Fibroblast of lung (primary cell): ENCODE measurements around the gene ZNF423. TPM values are rescaled to one million over a fixed set of nuclear protein-coding genes. Genes with fewer than 3 reads are reported as not detected.

Experiments used
- DNase-seq, 2 donors: peaks; one replicate each; pipeline versions ENCODE4 v3.0.0 to v3.0.0-alpha.2; 2010; ENCODE audit warnings: low read depth in 2 of 2
- H2AFZ ChIP-seq: 2 replicates; pipeline ENCODE4 v1.5.1; 2012; ENCODE audit warnings: low read length, control low read depth, inconsistent platforms
- H3K27ac ChIP-seq: 2 replicates; pipeline ENCODE4 v1.5.1; 2011; ENCODE audit warnings: low read length, control low read depth; ENCODE audit not compliant: insufficient read depth
- H3K27me3 ChIP-seq: 2 replicates; pipeline ENCODE4 v1.5.1; 2011; ENCODE audit warnings: mild to moderate bottlenecking, low read length; ENCODE audit not compliant: control insufficient read depth, insufficient read depth
- H3K36me3 ChIP-seq: 2 replicates; pipeline ENCODE4 v1.5.1; 2011; ENCODE audit warnings: low read length; ENCODE audit not compliant: control insufficient read depth, insufficient read depth
- H3K4me1 ChIP-seq: 2 replicates; pipeline ENCODE4 v1.5.1; 2011; ENCODE audit warnings: low read length; ENCODE audit not compliant: control insufficient read depth, insufficient read depth; ENCODE audit errors: extremely low read depth
- H3K4me2 ChIP-seq: 2 replicates; pipeline ENCODE4 v1.5.1; 2011; ENCODE audit warnings: low read length, control low read depth; ENCODE audit not compliant: insufficient read depth; ENCODE audit errors: extremely low read depth
- H3K4me3 ChIP-seq, 4 experiments: fragments of 200-600 bp in 1 of 4; sonication (generic) in 1 of 4; replicated peaks in 1 of 4; 2 replicates each; pipeline ENCODE4 v1.5.1; 2011 to 2016; ENCODE audit warnings: low read length in 4 of 4, low read depth in 3 of 4, mild to moderate bottlenecking in 3 of 4, control low read depth in 2 of 4, inconsistent platforms in 1 of 4, mixed read lengths in 1 of 4; ENCODE audit not compliant: insufficient read depth in 1 of 4; ENCODE audit errors: control extremely low read depth in 1 of 4
- H3K79me2 ChIP-seq: 2 replicates; pipeline ENCODE4 v1.5.1; 2012; ENCODE audit warnings: mild to moderate bottlenecking, low read length, inconsistent platforms; ENCODE audit not compliant: control insufficient read depth, insufficient read depth
- H3K9ac ChIP-seq: 2 replicates; pipeline ENCODE4 v1.5.1; 2011; ENCODE audit warnings: mild to moderate bottlenecking, low read length, control low read depth; ENCODE audit not compliant: insufficient read depth
- H3K9me3 ChIP-seq: 2 replicates; pipeline ENCODE4 v1.5.1; 2012; ENCODE audit warnings: low read depth, low read length; ENCODE audit not compliant: control insufficient read depth, insufficient read depth
- H4K20me1 ChIP-seq: 2 replicates; pipeline ENCODE4 v1.5.1; 2011; ENCODE audit warnings: low read length; ENCODE audit not compliant: control insufficient read depth, insufficient read depth; ENCODE audit errors: extremely low read depth
- EZH2 ChIP-seq: IDR thresholded peaks from 2 replicates; pipeline ENCODE4 v1.5.1; 2012; ENCODE audit warnings: low read length, control low read depth, mild to moderate bottlenecking; ENCODE audit errors: missing control alignments
- polyA plus RNA-seq, 2 donors: library from polyadenylated mRNA; depleted of rRNA in 1 of 2; stranded (reverse) in 1 of 2; unstranded in 1 of 2; fragments of >200 nt; gene quantifications; 2 replicates each; pipeline ENCODE4 v1.2.1, GENCODE V29; 2011 to 2012; ENCODE audit warnings: missing spikeins in 1 of 2
- total RNA-seq: library from RNA; depleted of rRNA; stranded (reverse); fragments of >200 nt; gene quantifications from 2 replicates; pipeline ENCODE4 v1.2.1, GENCODE V29; 2014
- TF ChIP-seq, protein P1 (sequence below), 2 donors: IDR thresholded peaks in 1 of 2; conservative IDR thresholded peaks in 1 of 2; 1 replicate in 1 of 2; 2 replicates in 1 of 2; pipeline ENCODE4 v1.5.1; 2011 to 2012; ENCODE audit warnings: low read length in 2 of 2, control low read depth in 1 of 2, inconsistent platforms in 1 of 2, low read depth in 1 of 2, mild to moderate bottlenecking in 1 of 2

Gene ZNF423
- total and polyA plus RNA-seq, 2 donors (not counting 1 experiment from before 2014, with no cell fraction given) = 0.07 to 0.17 TPM

DNA sequence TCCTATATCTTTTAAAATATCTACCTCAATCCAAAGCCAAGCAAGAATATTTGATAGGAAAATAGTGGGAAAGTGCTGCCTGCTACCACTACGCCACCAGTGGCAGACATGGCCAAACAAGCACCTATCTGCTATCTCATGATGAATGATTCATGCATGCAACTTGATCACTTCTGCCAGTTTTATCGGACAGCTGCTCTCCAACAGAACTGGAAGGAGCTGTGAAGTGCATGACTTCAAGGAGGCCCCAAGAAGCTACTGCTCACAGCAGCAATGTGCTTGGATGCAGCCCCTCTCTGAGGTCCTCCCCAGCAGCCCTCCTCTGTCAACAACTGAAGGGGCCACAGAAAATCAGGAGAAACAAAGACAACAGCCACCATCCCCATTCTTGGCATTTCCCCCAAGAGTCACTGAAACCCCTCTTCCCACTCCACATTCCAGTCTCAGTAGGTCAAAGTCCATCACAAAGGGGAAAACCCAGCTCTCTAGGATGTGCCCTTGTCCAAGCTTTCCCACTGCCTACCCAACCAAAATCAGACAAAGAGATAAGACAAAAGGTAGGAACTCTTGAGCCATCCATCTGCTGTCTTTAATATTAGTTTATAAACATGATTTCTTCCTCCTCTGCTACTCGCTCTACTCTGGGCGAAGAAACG is 267.1 kb downstream of the ZNF423 start:
- no peaks in the 10 kb centered on the region for H3K36me3 ChIP-seq
- no peak overlapping the region for H3K4me3 ChIP-seq
- DNase-seq = peak; percentile 44 to 58
- H3K9me3 ChIP-seq = no peaks in the 10 kb centered on the region
- H3K27me3 ChIP-seq = no peaks in the 10 kb centered on the region
- H2AFZ ChIP-seq = no peak overlapping the region
- no peaks in the 10 kb centered on the region for H3K4me1 ChIP-seq
- H3K4me2 ChIP-seq = no peak overlapping the region
- TF ChIP-seq, protein P1, sequence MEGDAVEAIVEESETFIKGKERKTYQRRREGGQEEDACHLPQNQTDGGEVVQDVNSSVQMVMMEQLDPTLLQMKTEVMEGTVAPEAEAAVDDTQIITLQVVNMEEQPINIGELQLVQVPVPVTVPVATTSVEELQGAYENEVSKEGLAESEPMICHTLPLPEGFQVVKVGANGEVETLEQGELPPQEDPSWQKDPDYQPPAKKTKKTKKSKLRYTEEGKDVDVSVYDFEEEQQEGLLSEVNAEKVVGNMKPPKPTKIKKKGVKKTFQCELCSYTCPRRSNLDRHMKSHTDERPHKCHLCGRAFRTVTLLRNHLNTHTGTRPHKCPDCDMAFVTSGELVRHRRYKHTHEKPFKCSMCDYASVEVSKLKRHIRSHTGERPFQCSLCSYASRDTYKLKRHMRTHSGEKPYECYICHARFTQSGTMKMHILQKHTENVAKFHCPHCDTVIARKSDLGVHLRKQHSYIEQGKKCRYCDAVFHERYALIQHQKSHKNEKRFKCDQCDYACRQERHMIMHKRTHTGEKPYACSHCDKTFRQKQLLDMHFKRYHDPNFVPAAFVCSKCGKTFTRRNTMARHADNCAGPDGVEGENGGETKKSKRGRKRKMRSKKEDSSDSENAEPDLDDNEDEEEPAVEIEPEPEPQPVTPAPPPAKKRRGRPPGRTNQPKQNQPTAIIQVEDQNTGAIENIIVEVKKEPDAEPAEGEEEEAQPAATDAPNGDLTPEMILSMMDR (conservative IDR thresholded peaks at IDR 0.05 in 1 of 2, IDR thresholded peaks at IDR 0.05 in 1 of 2; ENCODE audit: low read depth in 1 of 2, low read length in 2 of 2) = no peak
- TF ChIP-seq EZH2 = no peak
- H3K27ac ChIP-seq = no peak overlapping the region
- H4K20me1 ChIP-seq = no peaks in the 10 kb centered on the region
- no peaks in the 10 kb centered on the region for H3K79me2 ChIP-seq
- H3K9ac ChIP-seq = no peak overlapping the region

DNA sequence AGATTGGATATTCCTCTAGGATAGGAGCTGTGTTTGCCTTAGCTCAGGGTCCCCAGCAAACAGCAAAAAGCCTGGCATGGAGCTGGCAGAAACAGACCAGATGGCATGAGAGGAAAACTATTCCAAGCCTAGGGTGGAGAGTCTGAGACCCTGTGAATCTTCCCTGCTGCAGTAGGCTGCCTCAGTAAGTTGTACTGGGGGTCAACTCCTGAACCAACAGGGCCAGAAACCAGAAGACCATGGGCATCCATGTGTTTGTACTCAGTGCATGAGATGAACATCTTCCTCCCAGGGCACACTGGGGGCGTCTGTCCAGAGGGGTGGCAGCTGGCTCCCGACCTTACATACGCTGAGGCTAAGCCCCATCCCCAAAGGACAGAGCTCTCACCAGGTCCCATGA is 267.9 kb downstream of the ZNF423 start:
- Histone ChIP-seq H3K27ac (no peak overlapping the region), H3K4me1 (no peaks in the 10 kb centered on the region), H3K9ac (no peak overlapping the region), H3K36me3 (no peaks in the 10 kb centered on the region), H3K27me3 (no peaks in the 10 kb centered on the region), H2AFZ (no peak overlapping the region), H3K79me2 (no peaks in the 10 kb centered on the region), H3K4me2 (no peak overlapping the region), H3K4me3 (no peak overlapping the region), H3K9me3 (no peaks in the 10 kb centered on the region), H4K20me1 (no peaks in the 10 kb centered on the region)
- TF ChIP-seq, protein P1 (conservative IDR thresholded peaks at IDR 0.05 in 1 of 2, IDR thresholded peaks at IDR 0.05 in 1 of 2; ENCODE audit: low read depth in 1 of 2, low read length in 2 of 2) = no peak
- no peak for TF ChIP-seq EZH2
- no peak for DNase-seq

DNA sequence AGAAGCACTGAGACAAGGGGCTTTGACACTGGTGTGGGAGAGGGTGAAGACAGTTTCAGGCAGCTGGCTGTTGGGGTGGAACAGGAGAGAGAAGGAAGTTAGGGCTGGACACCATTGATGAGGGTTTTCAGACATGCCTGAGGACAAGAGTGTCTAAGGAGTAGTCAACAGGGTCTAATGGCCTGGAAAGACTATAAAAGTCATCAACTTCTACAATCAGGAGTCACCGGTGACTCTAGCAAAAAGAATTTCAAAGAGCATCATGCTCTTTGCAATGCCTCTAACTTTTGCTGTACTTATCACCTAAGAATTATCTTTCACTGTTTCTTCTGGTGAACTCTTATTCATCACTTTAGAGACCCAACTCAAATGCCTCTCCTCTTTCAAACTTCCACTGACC is 268.4 kb downstream of the ZNF423 start:
- no peak overlapping the region for H3K27ac ChIP-seq
- no peak overlapping the region for H2AFZ ChIP-seq
- no peaks in the 10 kb centered on the region for H3K79me2 ChIP-seq
- H3K4me1 ChIP-seq = no peaks in the 10 kb centered on the region
- no peaks in the 10 kb centered on the region for H3K27me3 ChIP-seq
- no peak for TF ChIP-seq EZH2
- TF ChIP-seq, protein P1 (conservative IDR thresholded peaks at IDR 0.05 in 1 of 2, IDR thresholded peaks at IDR 0.05 in 1 of 2; ENCODE audit: low read depth in 1 of 2, low read length in 2 of 2) = no peak
- no peaks in the 10 kb centered on the region for H3K36me3 ChIP-seq
- H3K4me3 ChIP-seq = no peak overlapping the region
- no peak overlapping the region for H3K4me2 ChIP-seq
- no peaks in the 10 kb centered on the region for H4K20me1 ChIP-seq
- peak in 1 of 2 donors; percentile 24 for DNase-seq
- H3K9me3 ChIP-seq = no peaks in the 10 kb centered on the region
- H3K9ac ChIP-seq = no peak overlapping the region
